ENCODE results near the gene HOMER1. TPM values are rescaled to one million over a fixed set of nuclear protein-coding genes. Genes with fewer than 3 reads are reported as not detected.

HOMER1 gene
- total and polyA plus RNA-seq, 2 of the 4 experiments (the other 2 are of a cell fraction), result 1.9 to 6.8 TPM

DNA sequence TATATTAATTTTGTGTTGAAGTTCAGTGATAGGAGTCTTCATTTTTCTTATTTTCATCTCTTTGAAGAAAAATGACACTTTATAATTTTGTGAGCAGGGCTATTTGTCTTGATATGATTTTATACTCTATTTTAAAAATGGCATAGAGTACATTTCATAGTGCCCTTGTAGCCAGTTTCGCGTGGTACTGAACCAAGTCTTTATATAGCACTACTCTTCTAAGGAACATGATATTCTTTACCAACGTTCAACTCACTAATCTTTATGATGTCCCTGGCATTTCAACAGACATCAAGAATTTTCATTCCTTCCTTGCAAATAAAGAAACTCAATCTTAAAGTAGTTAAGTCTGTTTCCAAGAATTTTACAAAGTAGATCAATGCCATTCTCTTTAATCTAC is 41.5 kb upstream of the HOMER1 start:
- DNase-seq (no peak), ATAC-seq (ENCODE audit: low read depth) (no peak)
- Histone ChIP-seq H3K27me3 (ENCODE audit: control insufficient read depth, insufficient read depth, low read length) (no peaks in the 10 kb centered on the region; the same call in none of the 2 replicates), H2BK120ac (ENCODE audit: low read depth, low read length) (no peak overlapping the region), H4K20me1 (ENCODE audit: insufficient read depth, low read length) (no peaks in the 10 kb centered on the region), H3K9me3 (ENCODE audit: control insufficient read depth, insufficient read depth, low read length) (no peaks in the 10 kb centered on the region), H2BK5ac (ENCODE audit: low read depth, low read length, poor library complexity, severe bottlenecking) (no peak overlapping the region), H3K9me1 (ENCODE audit: insufficient read depth, low read length) (0 out of 2 replicates have a peak, but pooled peaks cover 1% of the 10 kb centered on the region), H4K5ac (ENCODE audit: low read depth, low read length) (no peak overlapping the region), H2AK5ac (ENCODE audit: low read depth, low read length) (no peak overlapping the region), H3K36me3 (ENCODE audit: control insufficient read depth, insufficient read depth, low read length) (no peaks in the 10 kb centered on the region), H3K4me1 (ENCODE audit: control insufficient read depth, insufficient read depth, low read length) (no peaks in the 10 kb centered on the region), H3K27ac (ENCODE audit: insufficient read depth, low read length) (no peak overlapping the region), H3K9ac (ENCODE audit: low read depth, low read length) (no peak overlapping the region), H2AK9ac (replicated peaks; ENCODE audit: low read depth, low read length, poor library complexity) (no peak overlapping the region), H3K4me2 (ENCODE audit: low read depth, low read length) (no peak overlapping the region), H3K23ac (ENCODE audit: low read depth, low read length) (no peak overlapping the region), H2AFZ (replicated peaks; ENCODE audit: low read length, poor library complexity) (no peak overlapping the region), H2BK20ac (ENCODE audit: low read depth, low read length) (no peak overlapping the region), H3K14ac (replicated peaks; ENCODE audit: low read depth, low read length) (no peak overlapping the region), H4K8ac (ENCODE audit: low read depth in 2 of 2, low read length in 2 of 2) (no peak overlapping the region), H4K91ac (ENCODE audit: insufficient read depth, low read depth, low read length) (no peak overlapping the region), H3K79me1 (ENCODE audit: low read depth in 1 of 2, low read length in 2 of 2) (no peaks in the 10 kb centered on the region), H3K4me3 (ENCODE audit: insufficient read depth, low read depth, low read length) (no peak overlapping the region), H3K56ac (ENCODE audit: extremely low read depth, insufficient read depth, low read length) (no peak overlapping the region), H3K4ac (ENCODE audit: low read depth, low read length) (no peak overlapping the region), H2BK15ac (ENCODE audit: low read depth, low read length) (no peak overlapping the region), H3K18ac (ENCODE audit: low read depth, low read length) (no peak overlapping the region)
- no TSS peak for BruUV-seq (replicated peaks)
- intact Hi-C loops (cut with micrococcal nuclease), result no loop called here
- TF ChIP-seq, protein P1, sequence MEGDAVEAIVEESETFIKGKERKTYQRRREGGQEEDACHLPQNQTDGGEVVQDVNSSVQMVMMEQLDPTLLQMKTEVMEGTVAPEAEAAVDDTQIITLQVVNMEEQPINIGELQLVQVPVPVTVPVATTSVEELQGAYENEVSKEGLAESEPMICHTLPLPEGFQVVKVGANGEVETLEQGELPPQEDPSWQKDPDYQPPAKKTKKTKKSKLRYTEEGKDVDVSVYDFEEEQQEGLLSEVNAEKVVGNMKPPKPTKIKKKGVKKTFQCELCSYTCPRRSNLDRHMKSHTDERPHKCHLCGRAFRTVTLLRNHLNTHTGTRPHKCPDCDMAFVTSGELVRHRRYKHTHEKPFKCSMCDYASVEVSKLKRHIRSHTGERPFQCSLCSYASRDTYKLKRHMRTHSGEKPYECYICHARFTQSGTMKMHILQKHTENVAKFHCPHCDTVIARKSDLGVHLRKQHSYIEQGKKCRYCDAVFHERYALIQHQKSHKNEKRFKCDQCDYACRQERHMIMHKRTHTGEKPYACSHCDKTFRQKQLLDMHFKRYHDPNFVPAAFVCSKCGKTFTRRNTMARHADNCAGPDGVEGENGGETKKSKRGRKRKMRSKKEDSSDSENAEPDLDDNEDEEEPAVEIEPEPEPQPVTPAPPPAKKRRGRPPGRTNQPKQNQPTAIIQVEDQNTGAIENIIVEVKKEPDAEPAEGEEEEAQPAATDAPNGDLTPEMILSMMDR (conservative IDR thresholded peaks at IDR 0.05; ENCODE audit: low read depth, low read length), result no peak
- TF ChIP-seq POLR2A (IDR thresholded peaks at IDR 0.05; ENCODE audit: low read depth, low read length) (no peak), MAZ (IDR thresholded peaks at IDR 0.05; ENCODE audit: borderline replicate concordance, low read depth, low read length) (no peak), CHD1 (IDR thresholded peaks at IDR 0.05; ENCODE audit: low read depth, low read length) (no peak), RAD21 (IDR thresholded peaks at IDR 0.05; ENCODE audit: low read length) (no peak)
- TF ChIP-seq, protein P2, sequence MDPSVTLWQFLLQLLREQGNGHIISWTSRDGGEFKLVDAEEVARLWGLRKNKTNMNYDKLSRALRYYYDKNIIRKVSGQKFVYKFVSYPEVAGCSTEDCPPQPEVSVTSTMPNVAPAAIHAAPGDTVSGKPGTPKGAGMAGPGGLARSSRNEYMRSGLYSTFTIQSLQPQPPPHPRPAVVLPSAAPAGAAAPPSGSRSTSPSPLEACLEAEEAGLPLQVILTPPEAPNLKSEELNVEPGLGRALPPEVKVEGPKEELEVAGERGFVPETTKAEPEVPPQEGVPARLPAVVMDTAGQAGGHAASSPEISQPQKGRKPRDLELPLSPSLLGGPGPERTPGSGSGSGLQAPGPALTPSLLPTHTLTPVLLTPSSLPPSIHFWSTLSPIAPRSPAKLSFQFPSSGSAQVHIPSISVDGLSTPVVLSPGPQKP (IDR thresholded peaks at IDR 0.05; ENCODE audit: borderline replicate concordance, low read depth, low read length), result no peak
- WGBS, 2 experiments (ENCODE audit: extremely low coverage in 2 of 2, insufficient read length in 1 of 2), result 61% methylated on average over 3 of the region's 3 CpGs; no CpG with 5 or more reads in 1 of the 2 experiments
- ChIA-PET CTCF (no interaction called here), POLR2A (ENCODE audit: unreplicated experiment) (no interaction called here)
- dilution Hi-C loops (cut with HindIII; ENCODE audit: low sequenced_read_pairs, unreplicated experiment), result no loop called here
- in situ Hi-C loops (cut with MboI; ENCODE audit: low sequenced_read_pairs), result no loop called here
